HUDEP-2 (cell line): Measurements from ENCODE around the gene EFS.

Source experiments
- DNase-seq, 76 experiments: peaks; one replicate each; lab custom pipeline; 2025; ENCODE audit not compliant: unreplicated experiment in 76 of 76; lab: John Stamatoyannopoulos, UW

The EFS gene

GRCh38 chr14:23359722-23360447 is 5.1 kb downstream of the EFS start:
- DNase-seq: no peak

GRCh38 chr14:23359167-23359626 is 5.8 kb downstream of the EFS start:
- no peak for DNase-seq

GRCh38 chr14:23358553-23359166 is 6.3 kb downstream of the EFS start:
- DNase-seq: no peak

- no peak for DNase-seq
Measured at GRCh38 chr14:23358042-23358441, 6.9 kb downstream of the EFS start.

GRCh38 chr14:23357261-23357660 is 7.7 kb downstream of the EFS start:
- no peak for DNase-seq

- DNase-seq: no peak
Measured at GRCh38 chr14:23356662-23357061, 8.3 kb downstream of the EFS start.

- DNase-seq: no peak
Measured at GRCh38 chr14:23355871-23356435, 9.0 kb downstream of the EFS start.

- no peak for DNase-seq
Measured at GRCh38 chr14:23354990-23355389, 10.0 kb downstream of the EFS start.

- DNase-seq: no peak
Measured at GRCh38 chr14:23353433-23353780, 11.6 kb downstream of the EFS start.

- peak in 1 of 76 experiments; percentile 2 for DNase-seq
Measured at GRCh38 chr14:23352506-23353432, 12.2 kb downstream of the EFS start, which contains the start of gene SLC22A17. Gene SLC22A17 (minus strand): TSS chr14:23352887.

GRCh38 chr14:23351681-23352505 is 13.1 kb downstream of the EFS start:
- DNase-seq: no peak

- no peak for DNase-seq
Measured at GRCh38 chr14:23349156-23349845, 15.7 kb downstream of the EFS start.

- DNase-seq: no peak
Measured at GRCh38 chr14:23348297-23348655, 16.7 kb downstream of the EFS start.

- DNase-seq: no peak
Measured at GRCh38 chr14:23347406-23348296, 17.3 kb downstream of the EFS start.

GRCh38 chr14:23346693-23347405 is 18.1 kb downstream of the EFS start:
- no peak for DNase-seq

- no peak for DNase-seq
Measured at GRCh38 chr14:23345987-23346692, 18.8 kb downstream of the EFS start.

GRCh38 chr14:23344481-23344880 is 20.5 kb downstream of the EFS start:
- DNase-seq: peak in 1 of 76 experiments; percentile 4
